OCI-LY3 (cell line): Measurements from ENCODE around the gene LCE4A.

Experiments
- CTCF ChIP-seq: fragments of 200-600, 300-600 bp; sonication (generic); IDR thresholded peaks from 2 replicates; pipeline ENCODE4 v1.5.1; 2014; ENCODE audit warnings: antibody characterized with exemption, low read length, low read depth
- EZH2phosphoT487 ChIP-seq: fragments of 200-600 bp; shearing (Covaris generic); IDR thresholded peaks from 2 replicates; pipeline ENCODE4 v1.6.1; 2018; ENCODE audit warnings: antibody characterized with exemption, mixed run types, low read depth

GRCh38 chr1:152699746-152700145 lies 8.2 kb upstream of the LCE4A start:
- no peak for TF ChIP-seq CTCF
- no peak for TF ChIP-seq EZH2phosphoT487
